GM10248 (cell line): ENCODE measurements around the gene SOD1.

Source experiments
- CTCF ChIA-PET: fragments of 300-600 bp; sonication (Branson Sonifier 250); formaldehyde crosslinking; extraction: SDS; loops from one replicate; lab custom pipeline; 2021; ENCODE audit warnings: antibody characterized with exemption; lab: Yijun Ruan, JAX
- POLR2A ChIA-PET: fragments of 350-650 bp; sonication (Branson Sonifier 250); formaldehyde crosslinking; extraction: SDS; loops from one replicate; lab custom pipeline; 2020; ENCODE audit warnings: antibody characterized with exemption; lab: Yijun Ruan, JAX
- DNase-seq: peaks from one replicate; pipeline ENCODE4 v3.0.0; 2012; ENCODE audit errors: extremely low spot score
- CTCF ChIP-seq: IDR thresholded peaks from 2 replicates; pipeline ENCODE4 v1.5.1; 2012; ENCODE audit warnings: mild to moderate bottlenecking, low read depth; ENCODE audit errors: extremely low read depth, missing control alignments, control extremely low read depth

SOD1 gene

GRCh38 chr21:31670070-31670469, 10.6 kb downstream of the SOD1 start:
- TF ChIP-seq CTCF: no peak
- no peak for DNase-seq
- ChIA-PET CTCF (no interaction called here), POLR2A (no interaction called here)

GRCh38 chr21:31671146-31671716, 11.7 kb downstream of the SOD1 start:
- CTCF ChIA-PET: no interaction called here
- DNase-seq: no peak
- POLR2A ChIA-PET: no interaction called here
- no peak for TF ChIP-seq CTCF

- DNase-seq: no peak
- ChIA-PET POLR2A (no interaction called here), CTCF (no interaction called here)
- TF ChIP-seq CTCF: no peak
Measured at GRCh38 chr21:31671931-31672330, 12.4 kb downstream of the SOD1 start.

DNA sequence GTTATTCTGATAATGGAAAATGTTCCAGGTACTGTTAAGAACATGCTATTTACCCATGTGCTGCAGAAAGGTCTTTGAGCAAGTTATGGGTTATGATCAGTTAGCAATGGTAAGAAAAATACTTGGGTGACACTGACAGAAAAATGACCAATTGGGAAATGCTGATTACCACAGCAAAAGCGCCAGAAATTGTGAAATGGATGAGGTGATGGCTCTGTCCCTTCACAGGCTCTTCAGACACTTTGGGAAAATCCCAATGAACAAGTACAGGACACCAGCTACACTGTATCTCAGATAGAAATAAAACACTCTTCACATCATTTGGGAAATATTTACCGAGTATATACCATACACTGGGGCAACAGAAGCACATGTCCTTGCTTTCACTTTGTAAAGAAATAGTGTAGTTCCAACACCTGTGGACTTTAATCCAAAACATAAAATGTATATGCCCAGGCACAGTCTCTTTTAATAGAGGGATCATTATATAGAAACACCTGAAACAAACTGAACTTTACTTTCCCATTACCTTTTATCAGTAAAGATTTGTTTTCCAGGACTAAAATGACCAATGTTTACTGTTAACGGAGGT, 13.9 kb downstream of the SOD1 start:
- ChIA-PET POLR2A (no interaction called here), CTCF (no interaction called here)
- TF ChIP-seq CTCF: no peak
- no peak for DNase-seq

GRCh38 chr21:31675318-31675717, 15.8 kb downstream of the SOD1 start:
- POLR2A ChIA-PET: interaction anchor here (0.6 kb wide), 1 partner anchor 14 kb away, joined by 5 read pairs; no protein-coding TSS in a partner anchor
- TF ChIP-seq CTCF: no peak
- CTCF ChIA-PET: interaction anchor here (1.9 kb wide), 1 partner anchor 12 kb away, joined by 10 read pairs; no protein-coding TSS in a partner anchor
- no peak for DNase-seq

DNA sequence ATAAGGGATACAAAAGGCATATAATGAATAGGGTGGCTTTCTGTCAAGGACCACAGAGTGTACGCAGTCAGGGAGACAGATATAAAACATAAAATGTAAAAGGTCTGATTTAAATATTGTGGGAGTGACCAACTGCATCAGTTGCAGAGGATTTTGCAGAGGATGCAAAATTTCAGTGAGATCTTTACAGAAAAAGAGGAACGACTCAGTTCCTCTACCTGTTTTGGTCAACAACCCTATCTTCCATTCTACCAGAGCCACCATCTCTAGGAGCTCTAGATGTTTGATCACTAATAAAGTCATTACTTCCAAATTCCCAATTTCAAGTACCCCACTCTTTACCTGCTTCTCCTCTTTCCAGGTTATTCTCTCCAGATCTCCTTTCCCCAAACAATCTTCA, 16.5 kb downstream of the SOD1 start:
- ChIA-PET POLR2A (no interaction called here), CTCF (interaction anchor here (1.9 kb wide), 1 partner anchor 11 kb away, joined by 10 read pairs; no protein-coding TSS in a partner anchor)
- no peak for DNase-seq
- no peak for TF ChIP-seq CTCF
